GM18505 (cell line): ENCODE measurements around the gene TMEM252.

Experiments used
- ATAC-seq: cut with Tn5 transposase; IDR thresholded peaks from one replicate; pipeline ENCODE4 v1.9.1; 2021; ENCODE audit not compliant: unreplicated experiment
- POLR2A ChIP-seq: IDR thresholded peaks from 4 replicates; pipeline ENCODE4 v1.6.1; 2011; ENCODE audit warnings: borderline replicate concordance; ENCODE audit not compliant: insufficient read depth, insufficient read length; ENCODE audit errors: extremely low read depth

TMEM252 gene

DNA sequence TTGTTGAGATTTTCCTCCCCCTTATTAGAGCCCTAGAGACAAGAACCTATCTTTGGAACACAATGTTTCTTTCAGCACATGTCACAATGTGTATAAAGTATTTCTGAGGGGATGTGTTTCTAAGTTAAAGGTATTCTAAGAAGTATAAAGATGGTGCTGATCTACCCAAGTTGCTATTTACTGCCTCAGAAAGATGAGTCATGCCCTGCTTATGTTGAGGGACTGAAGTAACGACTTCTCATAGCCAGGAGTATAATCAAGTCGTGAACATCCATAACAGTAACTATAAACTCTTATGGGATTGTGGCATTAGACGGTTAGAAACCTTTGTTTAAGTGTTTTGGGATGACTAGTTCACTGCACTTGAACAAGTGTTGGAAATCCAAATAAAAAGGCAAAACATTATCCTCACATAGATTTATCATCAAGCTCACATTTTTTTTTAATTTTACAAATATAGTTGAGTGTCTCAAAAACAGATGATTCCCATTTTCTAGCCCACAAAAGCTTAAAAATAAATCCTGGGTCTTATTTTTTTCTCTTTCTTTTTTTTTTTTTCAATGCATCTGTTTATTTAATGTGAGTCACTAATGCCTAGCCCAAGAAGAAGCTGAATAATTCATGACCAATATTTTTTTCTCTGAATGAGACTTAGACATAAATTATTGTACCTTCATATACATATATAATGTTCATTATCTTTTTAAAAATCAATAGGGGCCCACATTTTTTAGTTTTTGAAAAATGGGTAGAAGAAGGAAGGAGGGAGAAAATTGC, 12.2 kb upstream of the TMEM252 start:
- no peak for TF ChIP-seq POLR2A
- ATAC-seq = no peak

DNA sequence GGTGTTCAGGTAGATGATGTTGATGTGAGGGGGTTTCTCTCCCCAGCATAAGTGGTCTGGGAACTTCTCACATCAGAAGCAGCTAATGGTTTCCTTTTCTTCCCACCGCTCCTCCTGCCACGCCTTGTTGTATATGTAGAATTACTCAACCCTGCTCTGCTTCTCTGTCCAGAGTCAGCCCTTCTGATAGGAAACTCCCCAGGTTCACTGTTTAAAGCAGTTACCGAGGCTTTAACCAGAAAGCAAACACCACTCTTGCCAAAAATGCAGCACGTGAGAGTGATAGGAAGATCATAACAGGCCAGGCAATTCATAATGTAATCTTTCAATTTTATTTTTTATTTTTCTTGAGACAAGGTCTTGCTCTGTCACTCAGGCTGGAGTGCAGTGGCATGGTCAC, 10.5 kb upstream of the TMEM252 start:
- TF ChIP-seq POLR2A = no peak
- ATAC-seq = no peak

GRCh38 chr9:68548241-68548640, 7.6 kb upstream of the TMEM252 start:
- no peak for TF ChIP-seq POLR2A
- ATAC-seq = no peak

GRCh38 chr9:68547417-68547816, 6.7 kb upstream of the TMEM252 start:
- TF ChIP-seq POLR2A = no peak
- no peak for ATAC-seq

DNA sequence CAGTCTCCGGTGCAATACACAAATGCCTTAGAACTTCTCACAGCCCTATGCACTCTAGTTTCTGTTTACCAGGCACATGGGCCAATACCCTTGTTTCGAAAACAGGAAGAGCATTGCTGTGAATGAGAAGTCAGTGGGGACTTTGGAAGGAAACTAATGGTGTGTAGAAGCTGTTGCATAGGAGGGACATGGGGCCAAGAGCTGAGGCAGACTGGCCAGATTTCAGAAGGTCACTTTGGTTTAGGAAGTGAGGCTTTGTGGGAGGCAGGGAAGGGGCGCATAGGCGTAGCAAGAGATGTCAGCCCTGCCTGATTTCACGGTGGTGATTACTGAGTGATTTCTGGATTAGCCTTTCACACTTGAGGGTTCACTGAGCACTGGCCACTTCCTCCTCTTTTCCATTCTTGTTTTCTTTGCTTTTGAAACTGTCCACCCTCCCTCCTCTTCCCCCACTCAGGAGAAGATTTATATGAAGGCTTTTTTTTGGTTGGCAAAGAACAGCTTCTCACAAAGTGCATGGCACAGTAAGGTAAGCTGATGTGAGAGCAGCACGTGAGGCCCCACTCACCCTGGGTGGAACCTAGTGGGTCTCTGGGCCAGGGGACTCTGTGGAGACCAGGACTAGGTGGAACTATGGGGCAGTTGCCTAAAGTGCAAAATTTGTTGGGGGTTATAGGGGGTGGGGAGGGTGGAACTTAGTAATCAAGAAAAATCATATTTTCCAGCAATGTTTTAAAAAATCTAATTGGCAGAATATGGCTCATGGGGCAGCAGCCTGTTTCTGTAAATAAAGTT, 6.1 kb upstream of the TMEM252 start:
- peak; percentile 82 for ATAC-seq
- no peak for TF ChIP-seq POLR2A

- ATAC-seq = peak; percentile 52
Observed at GRCh38 chr9:68545033-68545705, 4.5 kb upstream of the TMEM252 start.

DNA sequence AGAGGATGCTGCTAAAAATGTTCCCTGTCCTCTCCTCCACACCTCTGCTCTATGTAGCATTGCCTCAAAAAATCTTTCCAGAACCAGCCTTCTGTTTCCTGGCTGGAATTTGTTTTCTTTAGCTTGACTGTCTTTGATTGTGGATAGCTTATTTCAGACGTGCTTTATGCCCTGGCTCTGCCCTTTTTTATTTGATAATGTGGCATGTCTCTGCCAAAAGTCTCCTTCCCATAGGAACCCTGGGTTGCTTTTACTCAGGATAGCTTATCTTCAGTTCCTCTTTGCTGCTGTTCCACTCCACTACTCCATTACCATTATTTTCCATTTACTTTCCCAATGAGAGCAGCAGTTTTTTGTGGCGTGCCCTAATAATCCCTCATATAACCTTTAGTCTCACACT, 885 bp upstream of the TMEM252 start:
- no peak for TF ChIP-seq POLR2A
- ATAC-seq = no peak

More at GRCh38 chr9:68545033-68545705, 4.5 kb upstream of the TMEM252 start:
- TF ChIP-seq POLR2A = no peak

DNA sequence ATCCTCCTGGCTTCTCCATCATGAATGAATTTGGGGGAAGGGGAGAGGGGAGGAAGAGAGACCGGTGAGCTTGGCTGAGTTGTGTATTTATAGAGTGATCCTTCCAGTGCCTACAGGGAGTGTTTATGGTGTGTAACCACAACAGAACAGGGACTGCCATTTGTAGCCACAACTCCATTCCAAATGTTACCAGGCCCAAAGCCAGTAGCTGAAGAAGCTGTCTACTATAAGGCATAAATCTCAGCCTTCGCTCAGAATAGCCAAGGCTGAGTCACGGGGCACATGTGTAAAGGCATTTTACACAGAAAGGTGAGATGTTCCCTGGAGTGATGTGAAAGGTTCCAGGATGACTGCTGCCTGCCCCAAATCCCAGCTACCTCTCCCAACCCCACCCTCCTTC, 2.5 kb downstream of the TMEM252 start:
- no peak for TF ChIP-seq POLR2A
- ATAC-seq = no peak

DNA sequence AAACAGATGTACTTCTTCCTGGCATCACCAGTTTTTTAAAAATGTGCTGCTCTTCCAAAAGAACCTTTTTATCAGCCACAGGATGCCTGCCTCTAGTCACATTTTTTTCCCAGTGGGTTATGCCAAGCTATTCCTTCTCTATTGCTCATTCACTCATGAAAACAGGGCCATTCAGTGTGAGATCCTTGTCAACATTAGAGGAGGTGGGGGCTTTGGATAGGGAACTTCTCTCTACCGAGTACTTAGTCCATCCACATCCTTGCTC, 3.1 kb downstream of the TMEM252 start:
- no peak for TF ChIP-seq POLR2A
- no peak for ATAC-seq

DNA sequence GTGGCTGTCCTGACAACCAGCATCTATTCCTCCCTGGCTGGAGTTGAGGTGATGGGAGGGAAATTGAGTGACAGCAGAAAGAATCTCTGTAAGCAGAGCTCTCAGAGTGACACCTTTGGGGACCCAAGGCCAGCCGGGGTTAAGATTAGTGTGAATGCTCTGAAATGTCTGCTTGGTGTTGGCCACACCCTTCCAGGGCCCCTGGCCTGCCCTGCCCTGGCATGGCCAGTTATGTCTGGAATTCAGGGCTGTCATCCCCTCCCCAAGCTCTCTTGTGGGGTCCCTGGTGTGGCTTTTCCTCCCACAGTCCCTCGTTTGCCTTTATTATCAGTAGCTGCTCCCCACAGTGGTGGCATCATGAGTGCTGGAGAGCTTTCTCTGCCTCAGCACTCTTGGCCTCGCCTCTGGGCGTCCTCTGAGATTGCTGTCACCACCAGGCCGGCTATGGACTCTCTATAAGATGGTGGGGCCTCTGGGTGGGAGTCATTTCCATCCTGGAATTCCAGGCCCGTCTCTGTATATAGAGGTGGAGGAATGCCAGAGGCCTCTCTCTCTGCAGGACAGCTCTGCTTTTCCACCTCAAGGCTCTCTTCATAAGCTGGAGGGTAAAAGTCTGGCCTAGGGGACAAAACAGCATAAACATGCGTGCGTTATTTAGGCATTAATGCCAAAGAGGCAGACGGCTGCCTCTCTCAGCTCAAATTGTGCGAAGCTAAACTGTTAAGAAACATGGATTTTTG, 3.6 kb downstream of the TMEM252 start:
- TF ChIP-seq POLR2A = no peak
- no peak for ATAC-seq

GRCh38 chr9:68533678-68534077, 7.0 kb downstream of the TMEM252 start:
- no peak for ATAC-seq
- no peak for TF ChIP-seq POLR2A

DNA sequence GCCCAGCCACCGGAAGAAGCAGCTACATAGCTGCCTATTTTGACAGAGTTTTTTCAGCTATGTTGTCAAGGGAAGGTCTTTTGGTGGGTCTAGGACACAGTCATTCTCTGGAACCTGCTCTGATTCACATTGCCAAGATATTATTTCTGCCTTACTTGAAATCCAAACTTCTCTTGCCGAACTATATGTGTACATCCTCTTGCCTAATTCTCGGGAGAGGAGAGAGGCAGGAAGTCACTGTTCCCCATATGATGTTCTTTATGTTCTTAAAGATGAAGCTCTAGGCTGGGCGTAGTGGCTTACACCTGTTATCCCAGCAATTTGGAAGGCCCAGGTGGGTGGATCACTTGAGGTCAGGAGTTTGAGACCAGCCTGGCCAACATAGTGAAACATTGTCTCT, 8.6 kb downstream of the TMEM252 start:
- no peak for ATAC-seq
- no peak for TF ChIP-seq POLR2A

- no peak for TF ChIP-seq POLR2A
- no peak for ATAC-seq
Observed at GRCh38 chr9:68530618-68531017, 10.1 kb downstream of the TMEM252 start.

DNA sequence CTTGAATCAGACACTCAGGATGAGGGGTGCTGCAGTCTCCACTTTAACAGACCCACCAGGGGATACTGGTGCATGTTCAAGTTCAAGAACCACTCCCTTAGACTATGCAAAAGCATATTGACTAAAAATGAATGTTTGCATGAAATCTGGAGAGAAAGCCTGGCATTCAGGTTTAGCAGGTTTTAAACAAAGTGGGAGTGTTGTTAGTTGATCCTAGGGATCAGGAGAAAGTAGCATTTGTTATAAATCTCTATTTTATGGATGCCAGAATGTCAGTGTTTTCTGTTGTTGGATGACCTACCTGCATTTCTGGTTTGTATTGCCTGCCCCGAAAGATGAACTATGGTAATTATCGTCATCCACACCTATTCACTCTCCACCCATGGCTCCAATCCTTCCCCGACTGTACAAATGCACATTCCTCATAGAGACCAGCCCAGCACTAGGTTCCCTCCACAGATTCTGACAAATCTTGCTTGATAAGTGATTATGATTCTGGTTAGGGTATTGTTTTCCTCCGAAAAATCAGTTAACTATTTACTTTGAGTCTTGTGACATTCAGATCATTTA, 17.2 kb downstream of the TMEM252 start:
- no peak for ATAC-seq
- no peak for TF ChIP-seq POLR2A

DNA sequence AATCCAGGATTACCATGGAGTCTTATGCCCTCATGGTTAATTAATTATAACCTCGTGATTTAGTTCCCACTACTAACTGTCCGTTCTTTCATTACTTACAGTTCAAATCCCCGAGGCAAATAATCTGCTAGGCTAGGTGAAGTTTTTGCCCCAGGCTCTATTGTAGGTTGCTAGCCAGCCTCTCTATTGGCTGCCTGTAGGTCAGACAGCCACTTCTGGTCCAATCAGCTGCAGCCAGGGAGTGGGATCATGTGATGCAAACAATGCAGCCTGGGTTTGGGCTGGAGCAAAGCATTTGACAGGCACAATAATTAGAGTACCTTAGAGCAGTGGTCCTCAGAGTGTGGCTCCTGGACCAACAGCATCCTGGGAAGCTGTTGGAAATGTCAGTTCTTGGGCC, 17.7 kb downstream of the TMEM252 start:
- ATAC-seq = no peak

More for the DNA sequence above, 17.7 kb downstream of the TMEM252 start:
- no peak for TF ChIP-seq POLR2A
